Epithelial cell of prostate (primary cell): ENCODE results near the gene DNMT3A.

Experiments used
- DNase-seq: peaks from one replicate; pipeline ENCODE4 v3.0.0-alpha.2; 2011; ENCODE audit warnings: low read depth, low spot score
- H3K27ac ChIP-seq: fragments of 450-650 bp; 2 replicates; pipeline ENCODE4 v1.5.1; 2017; ENCODE audit warnings: mild to moderate bottlenecking

DNMT3A gene

GRCh38 chr2:25247792-25248512, 93.8 kb downstream of the DNMT3A start:
- no peak overlapping the region for H3K27ac ChIP-seq
- no peak for DNase-seq

- no peak overlapping the region for H3K27ac ChIP-seq
- DNase-seq, result no peak
These were observed 95.0 kb downstream of the DNMT3A start for GRCh38 chr2:25246558-25247290.

- no peak for DNase-seq
- H3K27ac ChIP-seq, result no peak overlapping the region
These were observed 95.7 kb downstream of the DNMT3A start for GRCh38 chr2:25246001-25246400.

GRCh38 chr2:25245141-25245540, 96.6 kb downstream of the DNMT3A start:
- no peak overlapping the region for H3K27ac ChIP-seq
- DNase-seq, result no peak

- DNase-seq, result no peak
- H3K27ac ChIP-seq, result no peak overlapping the region
These were observed 97.7 kb downstream of the DNMT3A start for GRCh38 chr2:25243995-25244394.

GRCh38 chr2:25241452-25241851, 100.3 kb downstream of the DNMT3A start:
- no peak for DNase-seq
- H3K27ac ChIP-seq, result no peak overlapping the region

GRCh38 chr2:25240636-25241035, 101.1 kb downstream of the DNMT3A start:
- no peak for DNase-seq
- H3K27ac ChIP-seq, result no peak overlapping the region

- no peak overlapping the region for H3K27ac ChIP-seq
- no peak for DNase-seq
These were observed 102.8 kb downstream of the DNMT3A start for GRCh38 chr2:25238920-25239319.

- no peak overlapping the region for H3K27ac ChIP-seq
- DNase-seq, result no peak
These were observed 104.0 kb downstream of the DNMT3A start for GRCh38 chr2:25237764-25238163.

GRCh38 chr2:25236736-25237135, 105.0 kb downstream of the DNMT3A start:
- no peak overlapping the region for H3K27ac ChIP-seq
- DNase-seq, result no peak

- H3K27ac ChIP-seq, result no peak overlapping the region
- DNase-seq, result no peak
These were observed 107.0 kb downstream of the DNMT3A start for GRCh38 chr2:25234738-25235137.

- no peak overlapping the region for H3K27ac ChIP-seq
- DNase-seq, result no peak
These were observed 107.7 kb downstream of the DNMT3A start for GRCh38 chr2:25233916-25234605.

GRCh38 chr2:25232248-25232825, 109.4 kb downstream of the DNMT3A start:
- DNase-seq, result no peak
- H3K27ac ChIP-seq, result no peak overlapping the region

GRCh38 chr2:25230948-25231311, 110.8 kb downstream of the DNMT3A start:
- no peak overlapping the region for H3K27ac ChIP-seq
- DNase-seq, result no peak

GRCh38 chr2:25230198-25230947, 111.4 kb downstream of the DNMT3A start:
- H3K27ac ChIP-seq, result no peak overlapping the region
- DNase-seq, result no peak

- no peak for DNase-seq
These were observed 112.2 kb downstream of the DNMT3A start for GRCh38 chr2:25229279-25230197.

GRCh38 chr2:25228848-25229278, 112.9 kb downstream of the DNMT3A start:
- no peak for DNase-seq
- no peak overlapping the region for H3K27ac ChIP-seq

More at GRCh38 chr2:25229279-25230197, 112.2 kb downstream of the DNMT3A start:
- no peak overlapping the region for H3K27ac ChIP-seq

GRCh38 chr2:25227576-25227975, 114.1 kb downstream of the DNMT3A start:
- H3K27ac ChIP-seq, result no peak overlapping the region
- DNase-seq, result no peak

GRCh38 chr2:25226827-25227226, 114.9 kb downstream of the DNMT3A start:
- H3K27ac ChIP-seq, result no peak overlapping the region
- no peak for DNase-seq
